IgD-negative memory B cell (primary cell): ENCODE data around the gene EDNRA. TPM values are rescaled to one million over a fixed set of nuclear protein-coding genes. Genes with fewer than 3 reads are reported as not detected.
A peak's percentile ranks its signal among the peaks of the same experiment; 100 is the strongest.
"Not testable (repeated sequence)": the region's sequence is repeated elsewhere in the genome, so short reads cannot be mapped to it uniquely, and the experiment has no call there.

ENCODE experiments used
- H3K27ac Mint-ChIP-seq, 3 donors: one replicate each; pipeline ENCODE4 v1.8.0; 2020 to 2022; ENCODE audit warnings: mild to moderate bottlenecking in 3 of 3, mixed read lengths in 3 of 3, moderate library complexity in 1 of 3
- H3K27me3 Mint-ChIP-seq: one replicate; pipeline ENCODE4 v1.8.0; 2021; ENCODE audit warnings: mixed read lengths
- H3K36me3 Mint-ChIP-seq: one replicate; pipeline ENCODE4 v1.8.0; 2020; ENCODE audit warnings: mild to moderate bottlenecking, mixed read lengths
- H3K4me1 Mint-ChIP-seq, 3 donors: one replicate each; pipeline ENCODE4 v1.8.0; 2020 to 2022; ENCODE audit warnings: mixed read lengths in 3 of 3, mild to moderate bottlenecking in 1 of 3
- H3K4me3 Mint-ChIP-seq, 4 donors: one replicate each; pipeline ENCODE4 v1.8.0; 2020 to 2022; ENCODE audit warnings: mild to moderate bottlenecking in 4 of 4, mixed read lengths in 4 of 4, moderate library complexity in 3 of 4
- H3K9me3 Mint-ChIP-seq, 3 donors: one replicate each; pipeline ENCODE4 v1.8.0; 2020 to 2021; ENCODE audit warnings: mixed read lengths in 3 of 3, mild to moderate bottlenecking in 1 of 3
- polyA plus RNA-seq: library from polyadenylated mRNA; unstranded; fragments of 300-500 nt; fragmentation: Illumina TruSeq; gene quantifications from one replicate; pipeline ENCODE4 v1.2.3, GENCODE V29; 2021

EDNRA gene
- not detected for polyA plus RNA-seq

- peaks cover 0 to 1% (median 0%) of the 10 kb centered on the region in 3 donors for H3K9me3 Mint-ChIP-seq
- H3K27ac Mint-ChIP-seq, result no peak within 1 kb of the TSS
- H3K36me3 Mint-ChIP-seq, result no peaks in the 10 kb centered on the region
- peaks cover 12% of the 10 kb centered on the region for H3K27me3 Mint-ChIP-seq
- H3K4me3 Mint-ChIP-seq, result peak within 1 kb of the TSS in 1 of 4 donors; percentile 24
- peaks cover 0 to 2% (median 0%) of the 10 kb centered on the region in 3 donors for H3K4me1 Mint-ChIP-seq
Measured at GRCh38 chr4:147480891-147481576, at the start of gene EDNRA. Gene EDNRA, plus strand, starts transcription at chr4:147481097. Its CDS starts 4,585 bp downstream, at chr4:147485682.

DNA sequence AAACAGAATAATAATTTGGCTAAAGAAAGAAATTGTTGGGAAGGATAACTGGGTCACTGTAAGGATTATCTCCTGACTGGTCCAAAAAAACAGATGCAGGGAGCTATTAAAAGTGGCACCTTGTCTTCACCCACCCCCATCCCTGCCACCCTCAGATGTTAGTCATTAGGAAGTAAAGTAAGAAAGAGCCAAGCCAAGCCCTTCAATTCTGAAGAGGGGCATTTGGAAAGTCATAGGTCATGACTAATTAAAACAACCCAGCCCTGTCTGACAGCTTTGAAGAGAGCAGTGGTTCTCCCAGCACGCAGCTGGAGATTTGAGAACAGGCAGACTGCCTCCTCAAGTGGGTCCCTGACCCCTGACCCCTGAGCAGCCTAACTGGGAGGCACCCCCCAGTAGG is 46.5 kb upstream of the EDNRA start:
- H3K27ac Mint-ChIP-seq, H3K36me3 Mint-ChIP-seq, H3K27me3 Mint-ChIP-seq, H3K4me1 Mint-ChIP-seq, H3K4me3 Mint-ChIP-seq: not testable (repeated sequence)
- H3K9me3 Mint-ChIP-seq, result peaks cover 4 to 13% (median 4%) of the 10 kb centered on the region in 3 donors

DNA sequence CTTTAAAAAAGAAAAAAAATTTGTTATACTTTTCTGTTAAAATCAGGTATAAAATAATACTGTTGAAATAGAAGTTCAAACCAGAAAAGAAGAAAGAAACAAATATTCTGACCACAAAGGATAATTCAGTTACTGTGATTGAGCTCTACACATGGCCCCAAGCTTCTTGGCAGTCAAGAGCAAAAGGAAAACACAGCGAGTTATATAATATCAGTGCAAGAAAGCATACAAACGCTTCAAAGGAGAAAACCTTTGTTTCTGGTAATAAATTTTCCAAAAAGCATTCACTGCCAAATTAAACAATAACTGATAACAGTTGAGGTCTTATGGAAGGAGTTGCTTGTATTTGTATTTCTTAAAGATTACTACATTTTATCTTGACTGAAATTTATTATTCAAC is 40.5 kb upstream of the EDNRA start:
- H3K4me1 Mint-ChIP-seq, result no peaks in the 10 kb centered on the region
- H3K27me3 Mint-ChIP-seq, result no peaks in the 10 kb centered on the region
- H3K27ac Mint-ChIP-seq, result no peak overlapping the region
- peaks cover 0 to 4% (median 1%) of the 10 kb centered on the region in 3 donors for H3K9me3 Mint-ChIP-seq
- no peak overlapping the region for H3K4me3 Mint-ChIP-seq
- no peaks in the 10 kb centered on the region for H3K36me3 Mint-ChIP-seq

- Mint-ChIP-seq H3K27me3 (no peaks in the 10 kb centered on the region), H3K4me1 (no peaks in the 10 kb centered on the region), H3K36me3 (no peaks in the 10 kb centered on the region), H3K9me3 (peaks cover 0 to 4% (median 4%) of the 10 kb centered on the region in 3 donors), H3K4me3 (no peak overlapping the region), H3K27ac (no peak overlapping the region)
Measured at GRCh38 chr4:147447786-147448185, 33.1 kb upstream of the EDNRA start.

- no peaks in the 10 kb centered on the region for H3K27me3 Mint-ChIP-seq
- H3K36me3 Mint-ChIP-seq, result no peaks in the 10 kb centered on the region
- peaks cover 0 to under 1% (median 0%) of the 10 kb centered on the region in 3 donors for H3K9me3 Mint-ChIP-seq
- H3K27ac Mint-ChIP-seq, result no peak overlapping the region
- H3K4me3 Mint-ChIP-seq, result no peak overlapping the region
- H3K4me1 Mint-ChIP-seq, result no peaks in the 10 kb centered on the region
Measured at GRCh38 chr4:147453561-147454141, 27.2 kb upstream of the EDNRA start.

GRCh38 chr4:147456706-147457105 is 24.2 kb upstream of the EDNRA start:
- Mint-ChIP-seq H3K4me3 (no peak overlapping the region), H3K4me1 (no peaks in the 10 kb centered on the region), H3K36me3 (no peaks in the 10 kb centered on the region), H3K27ac (no peak overlapping the region), H3K9me3 (no peaks in the 10 kb centered on the region), H3K27me3 (no peaks in the 10 kb centered on the region)

DNA sequence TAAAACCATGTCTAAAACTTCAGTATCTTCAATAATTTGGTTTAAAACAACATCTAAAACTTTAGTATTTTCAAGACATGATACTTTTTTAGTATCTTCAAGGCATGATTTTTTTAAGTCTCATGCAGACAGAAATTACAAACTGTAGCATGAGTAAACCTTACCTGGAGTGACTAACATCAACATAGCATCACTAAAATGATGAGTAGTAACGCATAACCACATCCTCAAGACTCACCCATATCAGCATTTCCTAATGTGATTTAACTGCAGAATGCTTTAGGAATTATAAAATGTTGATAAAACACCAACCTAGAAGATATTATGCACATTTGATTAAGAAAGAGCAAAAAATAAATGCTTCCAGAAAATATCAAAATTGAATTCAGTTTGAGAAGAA is 19.7 kb upstream of the EDNRA start:
- Mint-ChIP-seq H3K4me1 (no peaks in the 10 kb centered on the region), H3K36me3 (no peaks in the 10 kb centered on the region), H3K9me3 (peaks cover 2 to 12% (median 2%) of the 10 kb centered on the region in 3 donors), H3K27ac (no peak overlapping the region), H3K27me3 (no peaks in the 10 kb centered on the region), H3K4me3 (no peak overlapping the region)

DNA sequence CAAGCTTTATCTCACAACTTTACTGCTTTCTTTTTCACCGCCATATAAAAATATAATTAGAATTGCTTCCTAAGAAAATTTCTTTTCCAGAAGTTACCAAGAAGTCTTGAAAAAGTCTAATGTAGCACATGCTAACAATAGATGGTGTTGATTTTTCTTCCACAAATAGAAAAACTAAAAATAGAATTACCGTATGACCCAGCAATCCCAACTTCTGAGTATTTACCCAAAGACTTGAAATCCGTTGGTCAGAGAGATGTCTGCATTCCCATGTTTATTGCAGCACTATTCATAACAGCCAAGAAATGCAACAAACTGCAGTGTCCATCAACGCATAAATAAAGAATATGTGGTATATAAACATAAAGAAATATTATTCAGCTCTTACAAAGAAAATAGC is 17.8 kb upstream of the EDNRA start:
- H3K27me3 Mint-ChIP-seq, result no peaks in the 10 kb centered on the region
- no peaks in the 10 kb centered on the region for H3K4me1 Mint-ChIP-seq
- H3K27ac Mint-ChIP-seq, result no peak overlapping the region
- no peaks in the 10 kb centered on the region for H3K36me3 Mint-ChIP-seq
- peaks cover 2 to 12% (median 2%) of the 10 kb centered on the region in 3 donors for H3K9me3 Mint-ChIP-seq
- no peak overlapping the region for H3K4me3 Mint-ChIP-seq

DNA sequence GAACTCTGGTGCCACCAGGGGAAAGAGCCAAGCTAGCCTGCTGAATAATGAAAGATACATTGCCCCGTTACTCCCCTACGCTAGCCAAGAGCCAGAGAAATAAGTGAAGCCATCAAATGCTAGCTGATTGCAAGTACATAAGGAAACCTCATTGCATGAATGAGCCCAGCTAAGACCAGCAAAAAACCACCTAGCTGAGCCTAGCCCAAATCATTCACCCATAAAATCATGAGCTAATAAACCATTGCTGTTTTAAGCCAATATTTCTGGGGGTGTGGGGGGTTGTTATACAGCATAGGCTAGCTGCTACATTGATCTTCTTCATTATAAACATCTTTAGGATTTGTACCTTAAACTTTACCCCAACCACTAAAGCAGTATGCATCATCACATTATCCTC is 15.4 kb upstream of the EDNRA start:
- Mint-ChIP-seq H3K4me3 (no peak overlapping the region), H3K9me3 (peaks cover 2 to 12% (median 7%) of the 10 kb centered on the region in 3 donors), H3K36me3 (no peaks in the 10 kb centered on the region), H3K4me1 (no peaks in the 10 kb centered on the region), H3K27ac (no peak overlapping the region), H3K27me3 (no peaks in the 10 kb centered on the region)

- no peak overlapping the region for H3K27ac Mint-ChIP-seq
- H3K36me3 Mint-ChIP-seq, result no peaks in the 10 kb centered on the region
- H3K4me1 Mint-ChIP-seq, result peaks cover 0 to 2% (median 0%) of the 10 kb centered on the region in 3 donors
- H3K9me3 Mint-ChIP-seq, result peaks cover 0 to 3% (median 1%) of the 10 kb centered on the region in 3 donors
- H3K27me3 Mint-ChIP-seq, result peaks cover 9% of the 10 kb centered on the region
- H3K4me3 Mint-ChIP-seq, result no peak overlapping the region
Measured at GRCh38 chr4:147477439-147477838, 3.5 kb upstream of the EDNRA start.

GRCh38 chr4:147479376-147479775 is 1.5 kb upstream of the EDNRA start:
- peaks cover 0 to 2% (median 0%) of the 10 kb centered on the region in 3 donors for H3K4me1 Mint-ChIP-seq
- no peak overlapping the region for H3K4me3 Mint-ChIP-seq
- no peaks in the 10 kb centered on the region for H3K36me3 Mint-ChIP-seq
- no peak overlapping the region for H3K27ac Mint-ChIP-seq
- H3K9me3 Mint-ChIP-seq, result peaks cover 0 to 1% (median 0%) of the 10 kb centered on the region in 3 donors
- H3K27me3 Mint-ChIP-seq, result peaks cover 12% of the 10 kb centered on the region

DNA sequence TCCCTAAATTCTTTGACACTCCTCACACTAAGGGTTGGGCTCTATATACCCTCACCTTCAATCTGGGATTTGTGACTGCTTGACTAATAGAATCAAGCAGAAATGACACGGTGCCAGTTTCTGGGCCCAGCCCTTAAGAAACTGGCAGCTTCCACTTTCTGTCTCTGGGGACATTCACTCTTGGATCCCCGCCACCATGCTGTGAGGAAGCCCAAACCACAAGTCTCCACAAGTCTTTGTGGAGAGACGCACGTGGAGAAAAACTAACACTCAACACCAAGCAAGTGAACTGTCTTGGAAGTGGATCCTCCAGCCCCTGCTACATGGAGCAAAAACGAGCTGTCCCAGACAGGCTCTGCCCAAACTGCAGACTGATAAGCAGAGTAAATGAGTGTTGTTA is 1.1 kb upstream of the EDNRA start:
- Mint-ChIP-seq H3K27me3 (peaks cover 12% of the 10 kb centered on the region), H3K4me3 (no peak overlapping the region), H3K4me1 (peaks cover 0 to 2% (median 0%) of the 10 kb centered on the region in 3 donors), H3K9me3 (peaks cover 0 to 1% (median 0%) of the 10 kb centered on the region in 3 donors), H3K27ac (no peak overlapping the region), H3K36me3 (no peaks in the 10 kb centered on the region)

GRCh38 chr4:147480502-147480890 is 401 bp upstream of the EDNRA start:
- Mint-ChIP-seq H3K27me3 (peaks cover 12% of the 10 kb centered on the region), H3K27ac (no peak overlapping the region), H3K4me3 (peak overlapping the region in 1 of 4 donors; percentile 24), H3K4me1 (peaks cover 0 to 2% (median 0%) of the 10 kb centered on the region in 3 donors), H3K36me3 (no peaks in the 10 kb centered on the region), H3K9me3 (peaks cover 0 to 1% (median 0%) of the 10 kb centered on the region in 3 donors)

DNA sequence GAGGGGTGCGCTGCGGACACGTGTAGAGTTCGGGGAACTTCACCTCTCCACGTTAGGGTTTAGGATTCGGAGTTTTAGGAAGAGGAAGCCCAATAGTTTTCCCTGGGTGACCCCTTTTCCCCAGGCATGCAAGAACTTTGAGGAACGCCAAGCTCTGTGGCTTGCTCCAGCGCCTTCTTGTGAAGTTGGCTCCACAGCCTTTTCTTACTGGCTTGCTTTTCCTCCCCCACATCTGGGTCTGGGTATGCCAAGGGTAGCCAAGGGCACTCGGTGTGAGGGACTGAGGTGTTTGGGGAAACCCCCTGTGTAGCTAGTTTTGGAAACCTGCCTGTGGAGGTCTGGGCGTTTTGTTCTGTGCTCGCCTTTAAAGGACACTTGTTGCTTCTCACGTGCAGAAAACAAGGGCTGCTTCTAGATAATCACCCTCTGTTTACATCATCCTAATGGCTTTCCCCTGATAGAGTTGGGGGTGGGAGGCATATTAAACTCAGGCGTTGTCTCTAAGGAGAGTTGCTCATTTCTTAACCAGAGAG is 746 bp downstream of the EDNRA start:
- Mint-ChIP-seq H3K27me3 (peaks cover 10% of the 10 kb centered on the region), H3K4me3 (no peak overlapping the region), H3K36me3 (no peaks in the 10 kb centered on the region), H3K27ac (no peak overlapping the region), H3K4me1 (peaks cover 0 to 2% (median 0%) of the 10 kb centered on the region in 3 donors), H3K9me3 (peaks cover 0 to 1% (median 0%) of the 10 kb centered on the region in 3 donors)

DNA sequence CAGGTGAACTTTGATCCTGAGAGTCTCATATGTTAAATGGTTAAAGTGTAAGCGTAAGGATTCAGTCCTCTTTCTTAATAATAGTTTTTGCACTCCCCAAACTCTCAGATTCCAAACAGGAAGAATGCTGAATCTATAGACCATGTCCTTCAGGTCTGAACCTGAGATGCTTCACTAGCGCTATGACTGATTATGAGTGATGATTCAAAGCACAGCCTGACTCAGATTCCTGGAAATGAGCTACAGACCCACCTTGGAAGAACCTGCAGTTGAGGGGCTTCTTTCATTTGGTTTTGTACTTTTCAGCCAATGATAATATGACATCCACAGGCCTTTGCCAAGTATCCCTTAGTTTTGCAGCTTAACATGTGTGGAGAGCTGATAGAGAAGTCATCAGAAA is 1.4 kb downstream of the EDNRA start:
- H3K27ac Mint-ChIP-seq, result no peak overlapping the region
- H3K36me3 Mint-ChIP-seq, result no peaks in the 10 kb centered on the region
- peaks cover 10% of the 10 kb centered on the region for H3K27me3 Mint-ChIP-seq
- peaks cover 0 to 2% (median 0%) of the 10 kb centered on the region in 3 donors for H3K4me1 Mint-ChIP-seq
- no peak overlapping the region for H3K4me3 Mint-ChIP-seq
- peaks cover 0 to 1% (median 0%) of the 10 kb centered on the region in 3 donors for H3K9me3 Mint-ChIP-seq
